A549 treated with GW870086 at 1 μM for 4 hours (cell line): ENCODE data around the gene PPIE. TPM values are rescaled to one million over a fixed set of nuclear protein-coding genes. Genes with fewer than 3 reads are reported as not detected.

Experiments
- total RNA-seq: library from RNA; stranded (reverse); fragments of 200-300 nt; extraction: Qiagen RNA extraction; gene quantifications from 5 replicates; pipeline ENCODE4 v1.2.3, GENCODE V29; 2022; ENCODE audit warnings: low read depth

Gene PPIE
- 40.7 to 42.9 TPM (median 41.6 TPM) in 5 replicates for total RNA-seq

DNA sequence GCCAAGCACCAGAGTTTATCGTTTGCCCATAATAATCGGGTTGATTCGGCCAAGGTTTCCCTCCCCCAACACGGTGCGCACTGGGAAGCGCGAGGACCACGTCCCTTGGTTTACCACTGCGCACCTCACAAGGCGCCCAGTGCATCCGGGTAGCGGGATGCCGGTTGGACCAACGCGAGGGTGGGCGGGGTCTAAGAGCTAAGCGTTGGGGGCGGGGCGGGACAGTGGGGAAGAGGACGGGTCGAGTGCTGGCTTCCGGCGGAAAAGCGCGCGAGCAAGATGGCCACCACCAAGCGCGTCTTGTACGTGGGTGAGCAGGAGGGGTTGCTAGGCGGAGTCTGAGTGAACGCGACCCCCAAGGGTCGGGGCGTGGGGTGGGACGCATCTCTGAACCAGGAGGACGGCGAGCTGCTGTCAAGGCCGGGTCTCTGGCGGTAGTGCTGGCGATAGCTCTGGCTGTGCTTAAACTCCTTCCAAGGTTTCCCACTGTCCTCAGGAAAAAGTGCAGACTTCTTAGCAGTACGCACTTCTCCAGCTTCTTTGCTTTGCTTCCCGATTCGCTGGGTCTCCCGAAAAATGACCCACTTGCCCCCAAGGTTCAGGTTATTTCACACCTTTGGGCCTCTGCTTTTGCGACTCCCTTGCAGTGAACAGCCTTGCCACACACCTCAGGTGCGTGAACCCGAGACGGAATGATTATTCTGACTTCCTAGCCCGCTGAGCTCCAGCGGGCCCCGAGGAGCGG lies at the start of gene PPIE:
PPIE (plus strand) TSS at position 261 of the 745 bp plus-strand sequence; CDS start at position 280, 19 bp downstream.

DNA sequence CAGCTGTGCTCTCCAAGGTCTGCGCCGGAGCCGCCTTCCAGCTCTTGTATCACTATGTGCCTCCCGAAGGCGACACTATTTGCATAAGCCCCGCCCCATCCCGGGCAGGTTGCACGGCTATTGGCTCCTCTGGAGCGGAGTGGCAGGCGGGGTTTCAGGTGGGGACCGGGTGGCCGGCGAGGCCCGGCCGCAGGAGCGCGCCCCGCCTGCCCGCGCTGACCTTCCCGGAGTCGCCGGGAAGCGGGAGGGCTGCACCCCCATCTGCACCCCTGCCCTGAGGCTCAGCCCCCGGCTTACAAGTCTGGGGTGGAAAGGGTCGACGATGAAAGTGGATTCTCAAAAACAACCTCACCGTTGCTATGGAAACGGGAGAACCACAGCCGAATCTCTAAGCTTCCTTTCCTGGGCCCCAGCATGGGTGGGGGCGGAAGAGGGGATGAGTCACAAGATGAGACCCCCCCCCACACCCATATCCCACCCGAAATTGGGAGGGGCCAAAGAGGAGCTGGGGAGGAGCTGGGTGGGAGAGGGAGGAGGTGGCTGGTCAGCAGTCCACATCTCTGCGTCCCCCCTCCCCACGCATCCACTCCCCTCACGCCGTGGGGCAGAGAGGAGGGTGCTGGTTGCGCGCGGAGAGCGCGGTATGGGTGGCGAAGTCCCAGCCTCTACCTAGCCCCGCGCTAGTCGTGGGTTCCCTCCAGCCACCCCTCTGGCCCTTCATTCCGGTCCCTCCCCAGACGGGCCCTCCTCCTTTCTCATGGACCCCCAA lies 47.1 kb upstream of the PPIE start, which contains the start of gene HPCAL4:
HPCAL4 (minus strand) TSS at position 51 of the 769 bp plus-strand sequence. CDS start 6,830 bp downstream, outside the sequence.

GRCh38 chr1:39771022-39771532 lies 32.4 kb downstream of the PPIE start, which contains the start of gene OXCT2:
TSS of gene OXCT2 (minus strand) at chr1:39771348. CDS start at chr1:39771255, 93 bp downstream.

GRCh38 chr1:39788758-39789570 lies 50.3 kb downstream of the PPIE start, which contains the start of gene BMP8B:
TSS of gene BMP8B (minus strand) at chr1:39788865. CDS start at chr1:39788485, 380 bp downstream.

Other genes starting within 250 kb of the PPIE start
- 0.13 to 0.31 TPM in 2 of 5 replicates, not detected in the others for gene BMP8A, start 247.2 kb upstream of the PPIE start, total RNA-seq
- gene PABPC4, start 162.1 kb upstream of the PPIE start, total RNA-seq = 127 to 155 TPM (median 137 TPM) in 5 replicates
- gene HEYL, start 99.2 kb upstream of the PPIE start, total RNA-seq = 2.9 to 3.6 TPM (median 3.0 TPM) in 5 replicates
- gene NT5C1A, start 66.8 kb upstream of the PPIE start, total RNA-seq = not detected in 5 replicates
- 0.30 to 0.36 TPM (median 0.34 TPM) in 5 replicates for gene HPCAL4, start 47.4 kb upstream of the PPIE start, total RNA-seq
- gene OXCT2, start 32.5 kb downstream of the PPIE start, total RNA-seq = 0.49 to 0.97 TPM (median 0.63 TPM) in 5 replicates
- 4.4 to 5.5 TPM (median 5.0 TPM) in 5 replicates for gene BMP8B, start 50.0 kb downstream of the PPIE start, total RNA-seq
- 13.7 to 17.7 TPM (median 16.3 TPM) in 5 replicates for gene TRIT1, start 144.6 kb downstream of the PPIE start, total RNA-seq
- gene MYCL, start 163.0 kb downstream of the PPIE start, total RNA-seq = 1.3 to 1.7 TPM (median 1.5 TPM) in 5 replicates
- 4.5 to 6.2 TPM (median 5.5 TPM) in 5 replicates for gene MFSD2A, start 216.3 kb downstream of the PPIE start, total RNA-seq